ENCODE measurements around the gene QRICH1. TPM values are rescaled to one million over a fixed set of nuclear protein-coding genes. Genes with fewer than 3 reads are reported as not detected.

Gene QRICH1
- total and polyA plus RNA-seq, 10 of the 15 experiments (the other 5 are each of a cell fraction or from before 2014, with no cell fraction given) = 22.2 to 116 (median 81.4) TPM

DNA sequence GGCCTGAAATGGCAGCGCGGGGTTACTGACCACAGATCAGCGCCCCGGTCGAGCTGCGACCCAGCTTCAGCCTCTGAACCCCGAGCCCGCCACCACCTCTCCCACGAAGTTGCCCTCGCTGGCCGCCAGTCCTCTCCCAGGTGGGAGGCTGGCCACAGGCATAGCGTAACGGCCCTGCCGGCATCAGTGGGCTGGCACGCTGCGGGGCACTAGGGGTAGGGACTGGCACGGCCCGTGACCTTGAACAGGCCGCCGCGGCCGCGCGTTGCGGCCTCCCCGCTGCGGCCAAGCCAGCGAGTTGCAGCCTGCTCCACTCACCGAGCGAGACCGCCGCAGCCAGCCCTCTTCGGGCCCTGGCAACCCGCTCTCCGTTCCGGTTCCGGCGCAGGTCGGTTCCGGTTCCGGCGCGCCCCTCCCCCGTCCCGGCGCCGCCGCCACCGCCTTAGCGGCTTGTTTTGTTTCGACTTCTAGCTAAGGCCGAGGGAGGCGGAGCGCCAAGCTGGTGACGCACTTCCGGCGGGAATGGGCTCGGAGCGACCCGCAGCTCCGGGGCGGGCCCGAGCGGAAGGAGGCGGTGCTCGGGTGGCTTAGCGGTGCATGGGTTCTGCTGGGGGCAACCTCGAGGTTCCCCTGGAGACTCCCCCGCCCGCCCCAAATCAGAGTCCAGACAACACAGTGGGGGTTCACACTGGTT, 26.7 kb upstream of the QRICH1 start, which contains the start of gene USP19 (continued):
- TF ChIP-seq, protein P1, sequence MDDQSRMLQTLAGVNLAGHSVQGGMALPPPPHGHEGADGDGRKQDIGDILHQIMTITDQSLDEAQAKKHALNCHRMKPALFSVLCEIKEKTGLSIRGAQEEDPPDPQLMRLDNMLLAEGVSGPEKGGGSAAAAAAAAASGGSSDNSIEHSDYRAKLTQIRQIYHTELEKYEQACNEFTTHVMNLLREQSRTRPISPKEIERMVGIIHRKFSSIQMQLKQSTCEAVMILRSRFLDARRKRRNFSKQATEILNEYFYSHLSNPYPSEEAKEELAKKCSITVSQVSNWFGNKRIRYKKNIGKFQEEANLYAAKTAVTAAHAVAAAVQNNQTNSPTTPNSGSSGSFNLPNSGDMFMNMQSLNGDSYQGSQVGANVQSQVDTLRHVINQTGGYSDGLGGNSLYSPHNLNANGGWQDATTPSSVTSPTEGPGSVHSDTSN (IDR thresholded peaks at IDR 0.05; ENCODE audit: insufficient replicate concordance, low read depth, low read length) = no peak
- TF ChIP-seq IRF4 (IDR thresholded peaks at IDR 0.05; ENCODE audit: low read depth, low read length) (no peak), CHD1 (IDR thresholded peaks at IDR 0.05; ENCODE audit: low read depth, low read length) (no peak), CREB1 (IDR thresholded peaks at IDR 0.05; ENCODE audit: low read depth) (peak; percentile 80), EED (IDR thresholded peaks at IDR 0.05; ENCODE audit: low read depth) (no peak), ETV6 (conservative IDR thresholded peaks at IDR 0.05 in 1 of 2, IDR thresholded peaks at IDR 0.05 in 1 of 2; ENCODE audit: borderline replicate concordance in 1 of 2, low read depth in 1 of 2) (no peak; a peak in 1 of 4 replicates), RCOR1 (conservative IDR thresholded peaks at IDR 0.05; ENCODE audit: low read depth, low read length) (no peak), TCF7 (IDR thresholded peaks at IDR 0.05; ENCODE audit: borderline replicate concordance) (no peak), SMARCA5 (IDR thresholded peaks at IDR 0.05) (peak; percentile 73; the same call in 1 of the 2 replicates), RELA (IDR thresholded peaks at IDR 0.05; ENCODE audit: borderline replicate concordance, partially characterized antibody) (peak; percentile 78), BACH1 (IDR thresholded peaks at IDR 0.05; ENCODE audit: borderline replicate concordance) (peak; percentile 83), KAT2A (conservative IDR thresholded peaks at IDR 0.05; ENCODE audit: control insufficient read depth, low read depth, low read length) (no peak), BMI1 (IDR thresholded peaks at IDR 0.05; ENCODE audit: borderline replicate concordance) (no peak), GATAD2B (conservative IDR thresholded peaks at IDR 0.05; ENCODE audit: low read depth) (peak; percentile 89), MXI1 (IDR thresholded peaks at IDR 0.05; ENCODE audit: low read depth, low read length) (peak; percentile 70), SREBF2 (IDR thresholded peaks at IDR 0.05; ENCODE audit: low read length) (no peak), WRNIP1 (IDR thresholded peaks at IDR 0.05; ENCODE audit: borderline replicate concordance, low read depth, low read length) (no peak), NFIC (IDR thresholded peaks at IDR 0.05; ENCODE audit: low read depth, low read length) (no peak), POLR2AphosphoS5 (IDR thresholded peaks at IDR 0.05; ENCODE audit: low read length) (peak; percentile 92), FOXM1 (IDR thresholded peaks at IDR 0.05; ENCODE audit: low read depth, low read length) (no peak), EP300 (IDR thresholded peaks at IDR 0.05; ENCODE audit: borderline replicate concordance in 1 of 2, control insufficient read depth in 1 of 2, low read depth in 2 of 2, low read length in 2 of 2) (no peak), TAF1 (IDR thresholded peaks at IDR 0.05; ENCODE audit: borderline replicate concordance, low read depth, low read length) (peak; percentile 74; the same call in 1 of the 2 replicates)
- TF ChIP-seq, protein P2, sequence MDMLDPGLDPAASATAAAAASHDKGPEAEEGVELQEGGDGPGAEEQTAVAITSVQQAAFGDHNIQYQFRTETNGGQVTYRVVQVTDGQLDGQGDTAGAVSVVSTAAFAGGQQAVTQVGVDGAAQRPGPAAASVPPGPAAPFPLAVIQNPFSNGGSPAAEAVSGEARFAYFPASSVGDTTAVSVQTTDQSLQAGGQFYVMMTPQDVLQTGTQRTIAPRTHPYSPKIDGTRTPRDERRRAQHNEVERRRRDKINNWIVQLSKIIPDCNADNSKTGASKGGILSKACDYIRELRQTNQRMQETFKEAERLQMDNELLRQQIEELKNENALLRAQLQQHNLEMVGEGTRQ (IDR thresholded peaks at IDR 0.05; ENCODE audit: borderline replicate concordance, low read depth, low read length) = no peak
- TF ChIP-seq, protein P3, sequence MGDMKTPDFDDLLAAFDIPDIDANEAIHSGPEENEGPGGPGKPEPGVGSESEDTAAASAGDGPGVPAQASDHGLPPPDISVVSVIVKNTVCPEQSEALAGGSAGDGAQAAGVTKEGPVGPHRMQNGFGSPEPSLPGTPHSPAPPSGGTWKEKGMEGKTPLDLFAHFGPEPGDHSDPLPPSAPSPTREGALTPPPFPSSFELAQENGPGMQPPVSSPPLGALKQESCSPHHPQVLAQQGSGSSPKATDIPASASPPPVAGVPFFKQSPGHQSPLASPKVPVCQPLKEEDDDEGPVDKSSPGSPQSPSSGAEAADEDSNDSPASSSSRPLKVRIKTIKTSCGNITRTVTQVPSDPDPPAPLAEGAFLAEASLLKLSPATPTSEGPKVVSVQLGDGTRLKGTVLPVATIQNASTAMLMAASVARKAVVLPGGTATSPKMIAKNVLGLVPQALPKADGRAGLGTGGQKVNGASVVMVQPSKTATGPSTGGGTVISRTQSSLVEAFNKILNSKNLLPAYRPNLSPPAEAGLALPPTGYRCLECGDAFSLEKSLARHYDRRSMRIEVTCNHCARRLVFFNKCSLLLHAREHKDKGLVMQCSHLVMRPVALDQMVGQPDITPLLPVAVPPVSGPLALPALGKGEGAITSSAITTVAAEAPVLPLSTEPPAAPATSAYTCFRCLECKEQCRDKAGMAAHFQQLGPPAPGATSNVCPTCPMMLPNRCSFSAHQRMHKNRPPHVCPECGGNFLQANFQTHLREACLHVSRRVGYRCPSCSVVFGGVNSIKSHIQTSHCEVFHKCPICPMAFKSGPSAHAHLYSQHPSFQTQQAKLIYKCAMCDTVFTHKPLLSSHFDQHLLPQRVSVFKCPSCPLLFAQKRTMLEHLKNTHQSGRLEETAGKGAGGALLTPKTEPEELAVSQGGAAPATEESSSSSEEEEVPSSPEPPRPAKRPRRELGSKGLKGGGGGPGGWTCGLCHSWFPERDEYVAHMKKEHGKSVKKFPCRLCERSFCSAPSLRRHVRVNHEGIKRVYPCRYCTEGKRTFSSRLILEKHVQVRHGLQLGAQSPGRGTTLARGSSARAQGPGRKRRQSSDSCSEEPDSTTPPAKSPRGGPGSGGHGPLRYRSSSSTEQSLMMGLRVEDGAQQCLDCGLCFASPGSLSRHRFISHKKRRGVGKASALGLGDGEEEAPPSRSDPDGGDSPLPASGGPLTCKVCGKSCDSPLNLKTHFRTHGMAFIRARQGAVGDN (IDR thresholded peaks at IDR 0.05) = 0 out of 2 replicates have a peak, but pooled peaks have one; percentile 39
- TF ChIP-seq, protein P4, sequence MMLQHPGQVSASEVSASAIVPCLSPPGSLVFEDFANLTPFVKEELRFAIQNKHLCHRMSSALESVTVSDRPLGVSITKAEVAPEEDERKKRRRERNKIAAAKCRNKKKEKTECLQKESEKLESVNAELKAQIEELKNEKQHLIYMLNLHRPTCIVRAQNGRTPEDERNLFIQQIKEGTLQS (IDR thresholded peaks at IDR 0.05; ENCODE audit: borderline replicate concordance, extremely low read depth, low read depth, low read length) = no peak
